ENCODE measurements around the gene SLC49A3. TPM values are rescaled to one million over a fixed set of nuclear protein-coding genes. Genes with fewer than 3 reads are reported as not detected.

The SLC49A3 gene
- total RNA-seq, 1 donor = 3.9 TPM

GRCh38 chr4:654871-655463, 34.0 kb downstream of the SLC49A3 start:
- no peak overlapping the region for H3K4me3 ChIP-seq (ENCODE audit: low read depth, low read length)
- no peak for TF ChIP-seq CTCF (IDR thresholded peaks at IDR 0.05; ENCODE audit: insufficient read depth, low read depth, low read length)
- no peak for DNase-seq (ENCODE audit: low read depth)

- no peak overlapping the region for H3K4me3 ChIP-seq (ENCODE audit: low read depth, low read length)
- no peak for DNase-seq (ENCODE audit: low read depth)
- TF ChIP-seq CTCF (IDR thresholded peaks at IDR 0.05; ENCODE audit: insufficient read depth, low read depth, low read length) = no peak
Measured at GRCh38 chr4:654503-654845, 34.5 kb downstream of the SLC49A3 start.

GRCh38 chr4:653831-654502, 35.0 kb downstream of the SLC49A3 start:
- no peak for TF ChIP-seq CTCF (IDR thresholded peaks at IDR 0.05; ENCODE audit: insufficient read depth, low read depth, low read length)
- no peak for DNase-seq (ENCODE audit: low read depth)
- H3K4me3 ChIP-seq (ENCODE audit: low read depth, low read length) = no peak overlapping the region

- no peak for TF ChIP-seq CTCF (IDR thresholded peaks at IDR 0.05; ENCODE audit: insufficient read depth, low read depth, low read length)
- no peak for DNase-seq (ENCODE audit: low read depth)
- H3K4me3 ChIP-seq (ENCODE audit: low read depth, low read length) = no peak overlapping the region
Measured at GRCh38 chr4:653080-653821, 35.7 kb downstream of the SLC49A3 start.

- no peak for TF ChIP-seq CTCF (IDR thresholded peaks at IDR 0.05; ENCODE audit: insufficient read depth, low read depth, low read length)
- H3K4me3 ChIP-seq (ENCODE audit: low read depth, low read length) = no peak overlapping the region
- no peak for DNase-seq (ENCODE audit: low read depth)
Measured at GRCh38 chr4:651884-652642, 36.9 kb downstream of the SLC49A3 start.

GRCh38 chr4:650951-651883, 37.7 kb downstream of the SLC49A3 start:
- DNase-seq (ENCODE audit: low read depth) = no peak
- TF ChIP-seq CTCF (IDR thresholded peaks at IDR 0.05; ENCODE audit: insufficient read depth, low read depth, low read length) = no peak
- H3K4me3 ChIP-seq (ENCODE audit: low read depth, low read length) = no peak overlapping the region

All from fibroblast of villous mesenchyme (primary cell).